Fibroblast of skin of left biceps (primary cell): ENCODE data around the gene NPDC1.
A peak's percentile ranks its signal among the peaks of the same experiment; 100 is the strongest.

Experiments used
- DNase-seq, 2 experiments: peaks; one replicate each; pipeline ENCODE4 v3.0.0-alpha.2; 2013; ENCODE audit warnings: low read depth in 2 of 2

Gene NPDC1

GRCh38 chr9:136994180-136994887 lies 51.6 kb downstream of the NPDC1 start:
- no peak for DNase-seq

GRCh38 chr9:136992819-136993369 lies 53.1 kb downstream of the NPDC1 start:
- DNase-seq, result no peak

GRCh38 chr9:136991993-136992818 lies 53.8 kb downstream of the NPDC1 start, which contains the start of gene PAXX:
TSS of gene PAXX (plus strand) at chr9:136992422. CDS start at chr9:136992444, 22 bp downstream.
- peak; percentile 61 to 63 for DNase-seq

- no peak for DNase-seq
Observed at GRCh38 chr9:136990242-136990911, 55.6 kb downstream of the NPDC1 start.
